ENCODE results near the gene RPL10. TPM values are rescaled to one million over a fixed set of nuclear protein-coding genes. Genes with fewer than 3 reads are reported as not detected.

The RPL10 gene
- total and polyA plus RNA-seq, 9 of the 15 experiments (the other 6 are each of a cell fraction or from before 2014, with no cell fraction given) = 3,774 to 7,600 (median 5,014) TPM

GRCh38 chrX:154349359-154349935, 48.7 kb upstream of the RPL10 start:
- Histone ChIP-seq H3K27me3 (ENCODE audit: control insufficient read depth in 2 of 2, insufficient read depth in 2 of 2, low read length in 2 of 2) (no peaks in the 10 kb centered on the region), H3K9me1 (ENCODE audit: control insufficient read depth, insufficient read depth, low read length) (no peaks in the 10 kb centered on the region), H4K20me1 (replicated peaks; ENCODE audit: control insufficient read depth, insufficient read depth, low read length) (peaks cover 13% of the 10 kb centered on the region), H3K27ac (ENCODE audit: extremely low read depth, low read depth, low read length) (no peak overlapping the region), H3K9me3 (replicated peaks; ENCODE audit: control insufficient read depth, insufficient read depth, low read depth, low read length) (no peaks in the 10 kb centered on the region), H3K9ac (ENCODE audit: insufficient read depth in 1 of 2, low read depth in 2 of 2, low read length in 2 of 2) (peak overlapping the region in 1 of 2 experiments; percentile 4; a peak in 2 of 4 replicates), H3K36me3 (ENCODE audit: control insufficient read depth, insufficient read depth, low read length) (peaks cover 64% of the 10 kb centered on the region; the same call in 2 of the 3 replicates), H3K4me3 (no peak overlapping the region), H3K79me2 (ENCODE audit: control insufficient read depth, insufficient read depth, low read length) (no peaks in the 10 kb centered on the region), H2AFZ (ENCODE audit: low read depth, low read length) (no peak overlapping the region), H3K4me2 (ENCODE audit: insufficient read depth, low read length) (no peak overlapping the region), H3K4me1 (replicated peaks in 1 of 2; ENCODE audit: control insufficient read depth in 2 of 2, insufficient read depth in 2 of 2, low read length in 2 of 2) (peaks cover 3 to 50% of the 10 kb centered on the region in 2 experiments; a peak in 3 of 5 replicates)
- DNase-seq (ENCODE audit: extremely low read depth in 1 of 4, low spot score in 3 of 4) = no peak
- no peak for FAIRE-seq
- no TSS peak for BruUV-seq (replicated peaks)
- CTCF ChIA-PET (ENCODE audit: low intra/inter-chr PET ratio) = no interaction called here
- 80% methylated on average over 7 of the region's 19 CpGs for WGBS (ENCODE audit: insufficient coverage, low coverage, missing lambda C conversion rate)
- intact Hi-C loops (cut with micrococcal nuclease) (no loop called here), in situ Hi-C loops (cut with MboI) (no loop called here)
- ATAC-seq = no peak
- POLR2A ChIA-PET = interaction anchor here (0.6 to 1.4 kb wide), 7 partner anchors 9 to 677 kb away, joined by 3 to 5 read pairs (median 3); partner anchors contain the start of genes FUNDC2 and RPL10
- TF ChIP-seq POLR2G (IDR thresholded peaks at IDR 0.05; ENCODE audit: low read depth, low read length) = peak; percentile 64
- no peak for TF ChIP-seq SMARCC2 (IDR thresholded peaks at IDR 0.05; ENCODE audit: low read depth)
- TF ChIP-seq ZFX (CRISPR knock-in tag; IDR thresholded peaks at IDR 0.05) = peak; percentile 21; the same call in 1 of the 2 replicates
- no peak for TF ChIP-seq PCBP2 (IDR thresholded peaks at IDR 0.05; ENCODE audit: low read depth, low read length, poor library complexity, severe bottlenecking)
- TF ChIP-seq CHAMP1 (IDR thresholded peaks at IDR 0.05) = no peak
- 0 out of 2 replicates have a peak, but pooled peaks have one; percentile 22 for TF ChIP-seq NFIC (IDR thresholded peaks at IDR 0.05)
- no peak for TF ChIP-seq ZNF316 (IDR thresholded peaks at IDR 0.05)
- TF ChIP-seq CREM (IDR thresholded peaks at IDR 0.05; ENCODE audit: low read depth) = no peak
- TF ChIP-seq SFPQ (IDR thresholded peaks at IDR 0.05; ENCODE audit: low read depth, low read length) = no peak
- no peak for TF ChIP-seq ZBTB12 (CRISPR knock-in tag; IDR thresholded peaks at IDR 0.05)
- peak; percentile 43 for TF ChIP-seq RBM22 (IDR thresholded peaks at IDR 0.05; ENCODE audit: low read depth, low read length, poor library complexity, severe bottlenecking)
- no peak for TF ChIP-seq ZNF280A (IDR thresholded peaks at IDR 0.05; ENCODE audit: low read depth, partially characterized antibody)
- TF ChIP-seq TAF1 (IDR thresholded peaks at IDR 0.05; ENCODE audit: control insufficient read depth, extremely low read depth, insufficient read depth, low read length, severe bottlenecking) = no peak
- no peak for TF ChIP-seq MCM3 (IDR thresholded peaks at IDR 0.05)
- no peak for TF ChIP-seq ZNF77 (CRISPR knock-in tag; IDR thresholded peaks at IDR 0.05)
- TF ChIP-seq POLR2A (conservative IDR thresholded peaks at IDR 0.05) = 0 out of 2 replicates have a peak, but pooled peaks have one; percentile 2

All from K562 (cell line).